ENCODE results near the gene APOL3. TPM values are rescaled to one million over a fixed set of nuclear protein-coding genes. Genes with fewer than 3 reads are reported as not detected.
A peak's percentile ranks its signal among the peaks of the same experiment; 100 is the strongest.
"Not testable (repeated sequence)": the region's sequence is repeated elsewhere in the genome, so short reads cannot be mapped to it uniquely, and the experiment has no call there.

The APOL3 gene
- polyA plus RNA-seq, 3 donors from 2014 or later = 32.8 to 83.5 (median 56.3) TPM

- peaks cover 0 to under 1% of the 10 kb centered on the region in 2 donors for H3K4me1 Mint-ChIP-seq
- H3K9me3 Mint-ChIP-seq = no peaks in the 10 kb centered on the region
- H3K36me3 Mint-ChIP-seq = peaks cover 0 to 9% (median 0%) of the 10 kb centered on the region in 3 donors
- DNase-seq = no peak
- peaks cover 0 to 2% (median 0%) of the 10 kb centered on the region in 3 donors for H3K27me3 Mint-ChIP-seq (ENCODE audit: low read depth in 3 of 3)
- H3K4me3 Mint-ChIP-seq = no peak overlapping the region
- no peak overlapping the region for H3K27ac Mint-ChIP-seq
Measured at GRCh38 chr22:36129486-36130388, 30.8 kb downstream of the APOL3 start.

GRCh38 chr22:36129071-36129470 is 31.5 kb downstream of the APOL3 start:
- Mint-ChIP-seq H3K4me1 (peaks cover 4 to 5% of the 10 kb centered on the region in 2 donors), H3K4me3 (no peak overlapping the region), H3K27ac (no peak overlapping the region), H3K36me3 (peaks cover 0 to 9% (median 0%) of the 10 kb centered on the region in 3 donors), H3K9me3 (no peaks in the 10 kb centered on the region), H3K27me3 (ENCODE audit: low read depth in 3 of 3) (peaks cover 0 to 2% (median 0%) of the 10 kb centered on the region in 3 donors)
- DNase-seq = no peak

GRCh38 chr22:36125994-36126531 is 34.5 kb downstream of the APOL3 start:
- Mint-ChIP-seq H3K9me3 (no peaks in the 10 kb centered on the region), H3K27ac (no peak overlapping the region), H3K4me3 (no peak overlapping the region), H3K36me3 (peaks cover 0 to 13% (median 0%) of the 10 kb centered on the region in 3 donors), H3K4me1 (peaks cover 15 to 17% of the 10 kb centered on the region in 2 donors), H3K27me3 (ENCODE audit: low read depth in 3 of 3) (peaks cover 2 to 7% (median 5%) of the 10 kb centered on the region in 3 donors)
- DNase-seq = no peak

- Mint-ChIP-seq H3K36me3 (peaks cover 0 to 10% (median 0%) of the 10 kb centered on the region in 3 donors), H3K4me3 (no peak overlapping the region), H3K27ac (no peak overlapping the region), H3K4me1 (peaks cover 15 to 17% of the 10 kb centered on the region in 2 donors), H3K27me3 (ENCODE audit: low read depth in 3 of 3) (peaks cover 2 to 7% (median 5%) of the 10 kb centered on the region in 3 donors), H3K9me3 (no peaks in the 10 kb centered on the region)
- DNase-seq = no peak
Measured at GRCh38 chr22:36125434-36125833, 35.1 kb downstream of the APOL3 start.

GRCh38 chr22:36124666-36125065 is 35.9 kb downstream of the APOL3 start:
- H3K36me3 Mint-ChIP-seq = peaks cover 0 to 7% (median 0%) of the 10 kb centered on the region in 3 donors
- H3K4me1 Mint-ChIP-seq = peaks cover 15 to 17% of the 10 kb centered on the region in 2 donors
- no peaks in the 10 kb centered on the region for H3K9me3 Mint-ChIP-seq
- H3K4me3 Mint-ChIP-seq = no peak overlapping the region
- no peak for DNase-seq
- H3K27ac Mint-ChIP-seq = no peak overlapping the region
- H3K27me3 Mint-ChIP-seq (ENCODE audit: low read depth in 3 of 3) = peaks cover 2 to 7% (median 6%) of the 10 kb centered on the region in 3 donors

- Mint-ChIP-seq H3K4me3 (peak overlapping the region; percentile 84 to 96 (median 91)), H3K27me3 (ENCODE audit: low read depth in 3 of 3) (peaks cover 2 to 7% (median 7%) of the 10 kb centered on the region in 3 donors), H3K4me1 (peaks cover 15 to 17% of the 10 kb centered on the region in 2 donors)
Measured at GRCh38 chr22:36123673-36124630, 36.6 kb downstream of the APOL3 start.

GRCh38 chr22:36120621-36121351 is 39.8 kb downstream of the APOL3 start:
- not testable (repeated sequence) for H3K27me3 Mint-ChIP-seq (ENCODE audit: low read depth in 3 of 3); H3K4me3 Mint-ChIP-seq; H3K36me3 Mint-ChIP-seq; DNase-seq; H3K9me3 Mint-ChIP-seq
- H3K4me1 Mint-ChIP-seq = peaks cover 15 to 17% of the 10 kb centered on the region in 2 donors
- peak overlapping the region in 1 of 6 donors; percentile 5 for H3K27ac Mint-ChIP-seq

More at GRCh38 chr22:36123673-36124630, 36.6 kb downstream of the APOL3 start:
- DNase-seq = peak; percentile 88 to 91 (median 90)
- H3K36me3 Mint-ChIP-seq = peaks cover 0 to 4% (median 0%) of the 10 kb centered on the region in 3 donors
- H3K9me3 Mint-ChIP-seq = no peaks in the 10 kb centered on the region
- H3K27ac Mint-ChIP-seq = peak overlapping the region; percentile 84 to 97 (median 96)

GRCh38 chr22:36117053-36117554 is 43.5 kb downstream of the APOL3 start:
- H3K36me3 Mint-ChIP-seq = peaks cover 0 to 3% (median 0%) of the 10 kb centered on the region in 3 donors
- peak overlapping the region in 1 of 6 donors; percentile 46 for H3K27ac Mint-ChIP-seq
- no peak for DNase-seq
- no peak overlapping the region for H3K4me3 Mint-ChIP-seq
- H3K4me1 Mint-ChIP-seq = no peaks in the 10 kb centered on the region
- peaks cover 0 to 6% (median 2%) of the 10 kb centered on the region in 3 donors for H3K27me3 Mint-ChIP-seq (ENCODE audit: low read depth in 3 of 3)
- H3K9me3 Mint-ChIP-seq = no peaks in the 10 kb centered on the region

GRCh38 chr22:36116127-36116526 is 44.4 kb downstream of the APOL3 start:
- no peak for DNase-seq
- Mint-ChIP-seq H3K27me3 (ENCODE audit: low read depth in 3 of 3) (peaks cover 0 to 6% (median 2%) of the 10 kb centered on the region in 3 donors), H3K27ac (no peak overlapping the region), H3K9me3 (no peaks in the 10 kb centered on the region), H3K36me3 (peaks cover 0 to 3% (median 0%) of the 10 kb centered on the region in 3 donors), H3K4me1 (no peaks in the 10 kb centered on the region), H3K4me3 (no peak overlapping the region)

GRCh38 chr22:36113121-36113520 is 47.4 kb downstream of the APOL3 start:
- Mint-ChIP-seq H3K9me3 (no peaks in the 10 kb centered on the region), H3K4me1 (no peaks in the 10 kb centered on the region), H3K27ac (no peak overlapping the region), H3K4me3 (no peak overlapping the region), H3K27me3 (ENCODE audit: low read depth in 3 of 3) (peaks cover 0 to 9% (median 2%) of the 10 kb centered on the region in 3 donors), H3K36me3 (peaks cover 0 to 3% (median 0%) of the 10 kb centered on the region in 3 donors)
- no peak for DNase-seq

GRCh38 chr22:36111316-36111715 is 49.2 kb downstream of the APOL3 start:
- Mint-ChIP-seq H3K4me3 (no peak overlapping the region), H3K9me3 (no peaks in the 10 kb centered on the region), H3K36me3 (no peaks in the 10 kb centered on the region), H3K27ac (no peak overlapping the region), H3K4me1 (no peaks in the 10 kb centered on the region), H3K27me3 (ENCODE audit: low read depth in 3 of 3) (peaks cover 4 to 8% (median 4%) of the 10 kb centered on the region in 3 donors)
- DNase-seq = no peak

GRCh38 chr22:36110306-36110881 is 50.2 kb downstream of the APOL3 start:
- Mint-ChIP-seq H3K36me3 (no peaks in the 10 kb centered on the region), H3K4me3 (no peak overlapping the region), H3K9me3 (no peaks in the 10 kb centered on the region), H3K27ac (no peak overlapping the region), H3K4me1 (no peaks in the 10 kb centered on the region), H3K27me3 (ENCODE audit: low read depth in 3 of 3) (peaks cover 4 to 10% (median 6%) of the 10 kb centered on the region in 3 donors)
- no peak for DNase-seq

Measured in immature natural killer cell (primary cell).